CD14-positive monocyte (primary cell): ENCODE measurements around the gene CALY. TPM values are rescaled to one million over a fixed set of nuclear protein-coding genes. Genes with fewer than 3 reads are reported as not detected.
A peak's percentile ranks its signal among the peaks of the same experiment; 100 is the strongest.

Experiments used
- DNase-seq, 3 donors: peaks; one replicate each; pipeline ENCODE4 v3.0.0-alpha.2; 2011 to 2022
- H2AFZ ChIP-seq: 2 replicates; pipeline ENCODE4 v1.6.0; 2012; ENCODE audit warnings: mild to moderate bottlenecking, low read depth, low read length, inconsistent platforms; ENCODE audit not compliant: insufficient read depth, poor library complexity, severe bottlenecking
- H3K27ac ChIP-seq, 2 donors: 1 replicate in 1 of 2; 2 replicates in 1 of 2; pipeline ENCODE4 v1.5.1; 2012 to 2013; ENCODE audit warnings: low read length in 2 of 2, control low read depth in 1 of 2, inconsistent platforms in 1 of 2, low read depth in 1 of 2, mild to moderate bottlenecking in 1 of 2
- H3K27me3 ChIP-seq, 2 donors: one replicate each; pipeline versions ENCODE4 v1.6.0 to v1.6.1; 2011 to 2013; ENCODE audit warnings: low read length in 2 of 2; ENCODE audit not compliant: control insufficient read depth in 2 of 2, insufficient read depth in 2 of 2
- H3K36me3 ChIP-seq, 2 donors: replicated peaks in 1 of 2; 1 replicate in 1 of 2; 2 replicates in 1 of 2; pipeline versions ENCODE4 v1.5.1 to v1.6.1; 2012 to 2013; ENCODE audit warnings: low read length in 2 of 2, control low read depth in 1 of 2, inconsistent platforms in 1 of 2, mild to moderate bottlenecking in 1 of 2; ENCODE audit not compliant: insufficient read depth in 2 of 2, control insufficient read depth in 1 of 2
- H3K4me1 ChIP-seq, 2 donors: 1 replicate in 1 of 2; 2 replicates in 1 of 2; pipeline versions ENCODE4 v1.5.1 to v1.6.1; 2012 to 2013; ENCODE audit warnings: low read length in 2 of 2, control low read depth in 1 of 2, inconsistent platforms in 1 of 2, mild to moderate bottlenecking in 1 of 2, moderate library complexity in 1 of 2; ENCODE audit not compliant: insufficient read depth in 2 of 2, control insufficient read depth in 1 of 2
- H3K4me2 ChIP-seq: replicated peaks from 2 replicates; pipeline ENCODE3; 2012; ENCODE audit warnings: low read length, moderate library complexity, mild to moderate bottlenecking; ENCODE audit not compliant: poor library complexity, severe bottlenecking; ENCODE audit errors: extremely low read depth
- H3K4me3 ChIP-seq, 3 experiments: fragments of 200-600 bp in 1 of 3; sonication (generic) in 1 of 3; replicated peaks in 1 of 3; 1 replicate in 2 of 3; 2 replicates in 1 of 3; pipeline ENCODE4 v1.5.1; 2011 to 2013; ENCODE audit warnings: low read length in 3 of 3, mild to moderate bottlenecking in 3 of 3, control low read depth in 2 of 3, low read depth in 2 of 3, inconsistent platforms in 1 of 3, moderate library complexity in 1 of 3
- H3K79me2 ChIP-seq: 2 replicates; pipeline ENCODE4 v1.6.0; 2012; ENCODE audit warnings: mild to moderate bottlenecking, control low read depth, inconsistent platforms, low read length, moderate library complexity; ENCODE audit not compliant: insufficient read depth
- H3K9ac ChIP-seq: 2 replicates; pipeline ENCODE4 v1.6.0; 2017; ENCODE audit warnings: low read length, mild to moderate bottlenecking; ENCODE audit not compliant: insufficient read depth, poor library complexity, severe bottlenecking
- H3K9me3 ChIP-seq, 2 donors: replicated peaks in 1 of 2; 1 replicate in 1 of 2; 2 replicates in 1 of 2; pipeline versions ENCODE4 v1.5.1 to v1.6.1; 2012 to 2013; ENCODE audit warnings: low read length in 2 of 2, control low read depth in 1 of 2; ENCODE audit not compliant: control insufficient read depth in 1 of 2, insufficient read depth in 1 of 2
- H4K20me1 ChIP-seq: 2 replicates; pipeline ENCODE4 v1.6.0; 2012; ENCODE audit warnings: mild to moderate bottlenecking, low read length, control low read depth, moderate library complexity; ENCODE audit not compliant: insufficient read depth
- H3K27ac Mint-ChIP-seq, 7 donors: one replicate each; pipeline ENCODE4 v1.8.0; 2020; ENCODE audit warnings: mild to moderate bottlenecking in 7 of 7, mixed read lengths in 7 of 7, moderate library complexity in 6 of 7, inconsistent platforms in 2 of 7
- H3K27me3 Mint-ChIP-seq, 3 donors: one replicate each; pipeline ENCODE4 v1.8.0; 2021 to 2022; ENCODE audit warnings: low read depth in 3 of 3, mild to moderate bottlenecking in 3 of 3, mixed read lengths in 3 of 3, moderate library complexity in 3 of 3, inconsistent platforms in 1 of 3
- H3K36me3 Mint-ChIP-seq, 2 donors: one replicate each; pipeline ENCODE4 v1.8.0; 2020; ENCODE audit warnings: mixed read lengths in 2 of 2, inconsistent platforms in 1 of 2, mild to moderate bottlenecking in 1 of 2
- H3K4me1 Mint-ChIP-seq: one replicate; pipeline ENCODE4 v1.8.0; 2020; ENCODE audit warnings: mild to moderate bottlenecking, mixed read lengths
- H3K4me3 Mint-ChIP-seq, 2 donors: one replicate each; pipeline ENCODE4 v1.8.0; 2020; ENCODE audit warnings: mild to moderate bottlenecking in 2 of 2, mixed read lengths in 2 of 2, moderate library complexity in 1 of 2
- H3K9me3 Mint-ChIP-seq, 7 donors: one replicate each; pipeline ENCODE4 v1.8.0; 2020 to 2022; ENCODE audit warnings: mixed read lengths in 7 of 7, mild to moderate bottlenecking in 6 of 7, moderate library complexity in 6 of 7, inconsistent platforms in 2 of 7
- WGBS: methylation state at CpG from one replicate; pipeline ENCODE4 v1.1.5; 2013; ENCODE audit warnings: missing lambda C conversion rate; ENCODE audit not compliant: insufficient coverage; 5-methylcytosine and 5-hydroxymethylcytosine counted together
- intact Hi-C, 2 donors: fragments of 100-400 bp; cut with micrococcal nuclease; formaldehyde crosslinking; loops; one replicate each; pipeline versions ENCODE4 v1.15.0 to v1.15.1; 2023
- polyA plus RNA-seq, 3 donors: library from polyadenylated mRNA; depleted of rRNA in 1 of 3; unstranded in 2 of 3; stranded (reverse) in 1 of 3; fragments of 300-500 nt in 2 of 3; fragments of >200 nt in 1 of 3; fragmentation: Illumina TruSeq in 2 of 3; gene quantifications; 1 replicate in 2 of 3; 2 replicates in 1 of 3; pipeline ENCODE4 v1.2.3, GENCODE V29; 2012 to 2021
- TF ChIP-seq, protein P1 (sequence below): fragments of 200-600 bp; IDR thresholded peaks from one replicate; pipeline ENCODE4 v1.8.0; 2022; ENCODE audit warnings: antibody characterized with exemption, mild to moderate bottlenecking

CALY gene
- polyA plus RNA-seq, 3 donors, result not detected

- WGBS, result 98% methylated on average over 10 of the region's 10 CpGs
- Mint-ChIP-seq H3K36me3 (peaks cover 42 to 49% of the 10 kb centered on the region in 2 donors), H3K4me3 (no peak overlapping the region), H3K4me1 (peaks cover 20% of the 10 kb centered on the region), H3K9me3 (peaks cover 0 to 7% (median 6%) of the 10 kb centered on the region in 7 donors), H3K27ac (peak overlapping the region in 2 of 7 donors; percentile 26 to 82), H3K27me3 (peaks cover 5 to 9% (median 7%) of the 10 kb centered on the region in 3 donors)
- Histone ChIP-seq H3K36me3 (peaks cover 25 to 40% of the 10 kb centered on the region in 2 donors), H3K27me3 (no peaks in the 10 kb centered on the region), H3K4me1 (peaks cover 21 to 23% of the 10 kb centered on the region in 2 donors), H3K4me3 (no peak overlapping the region), H3K79me2 (peaks cover 27% of the 10 kb centered on the region), H4K20me1 (peaks cover 13% of the 10 kb centered on the region), H3K9me3 (no peaks in the 10 kb centered on the region), H3K27ac (no peak overlapping the region), H3K4me2 (no peak overlapping the region), H2AFZ (no peak overlapping the region), H3K9ac (no peak overlapping the region)
- intact Hi-C loops, result no loop called here
- TF ChIP-seq, protein P1, sequence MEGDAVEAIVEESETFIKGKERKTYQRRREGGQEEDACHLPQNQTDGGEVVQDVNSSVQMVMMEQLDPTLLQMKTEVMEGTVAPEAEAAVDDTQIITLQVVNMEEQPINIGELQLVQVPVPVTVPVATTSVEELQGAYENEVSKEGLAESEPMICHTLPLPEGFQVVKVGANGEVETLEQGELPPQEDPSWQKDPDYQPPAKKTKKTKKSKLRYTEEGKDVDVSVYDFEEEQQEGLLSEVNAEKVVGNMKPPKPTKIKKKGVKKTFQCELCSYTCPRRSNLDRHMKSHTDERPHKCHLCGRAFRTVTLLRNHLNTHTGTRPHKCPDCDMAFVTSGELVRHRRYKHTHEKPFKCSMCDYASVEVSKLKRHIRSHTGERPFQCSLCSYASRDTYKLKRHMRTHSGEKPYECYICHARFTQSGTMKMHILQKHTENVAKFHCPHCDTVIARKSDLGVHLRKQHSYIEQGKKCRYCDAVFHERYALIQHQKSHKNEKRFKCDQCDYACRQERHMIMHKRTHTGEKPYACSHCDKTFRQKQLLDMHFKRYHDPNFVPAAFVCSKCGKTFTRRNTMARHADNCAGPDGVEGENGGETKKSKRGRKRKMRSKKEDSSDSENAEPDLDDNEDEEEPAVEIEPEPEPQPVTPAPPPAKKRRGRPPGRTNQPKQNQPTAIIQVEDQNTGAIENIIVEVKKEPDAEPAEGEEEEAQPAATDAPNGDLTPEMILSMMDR, result no peak
- DNase-seq, result no peak
Measured at GRCh38 chr10:133311570-133311969, 25.1 kb downstream of the CALY start.

DNA sequence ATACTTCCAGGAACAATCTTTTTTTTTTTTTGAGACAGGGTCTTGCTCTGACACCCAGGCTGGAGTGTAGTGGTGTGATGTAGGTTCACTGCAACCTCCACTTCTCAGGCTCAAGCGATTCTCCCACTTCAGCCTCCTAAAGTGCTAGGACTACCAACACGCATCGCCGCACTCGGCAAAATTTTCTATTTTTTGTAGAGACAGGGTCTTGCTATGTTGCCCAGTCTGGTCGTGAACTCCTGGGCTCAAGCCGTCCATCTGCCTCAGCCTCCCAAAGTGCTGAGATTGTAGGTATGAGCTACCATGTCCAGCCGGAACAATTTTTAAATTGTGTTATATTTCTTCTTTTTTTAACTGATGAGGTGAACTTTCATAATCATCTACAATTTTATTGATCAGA lies 25.9 kb downstream of the CALY start:
- Mint-ChIP-seq H3K27me3 (peaks cover 2 to 7% (median 7%) of the 10 kb centered on the region in 3 donors), H3K36me3 (peaks cover 42 to 49% of the 10 kb centered on the region in 2 donors), H3K9me3 (peaks cover 0 to 3% (median 2%) of the 10 kb centered on the region in 7 donors), H3K4me3 (no peak overlapping the region), H3K4me1 (peaks cover 28% of the 10 kb centered on the region), H3K27ac (peak overlapping the region in 2 of 7 donors; percentile 30 to 50)
- Histone ChIP-seq H3K4me3 (no peak overlapping the region), H4K20me1 (peaks cover 13% of the 10 kb centered on the region), H3K27me3 (no peaks in the 10 kb centered on the region), H3K9ac (no peak overlapping the region), H3K4me2 (no peak overlapping the region), H3K9me3 (no peaks in the 10 kb centered on the region), H3K27ac (no peak overlapping the region), H2AFZ (no peak overlapping the region), H3K4me1 (peaks cover 29 to 31% of the 10 kb centered on the region in 2 donors), H3K79me2 (peaks cover 31% of the 10 kb centered on the region), H3K36me3 (peaks cover 25 to 40% of the 10 kb centered on the region in 2 donors)
- TF ChIP-seq, protein P1, result no peak
- intact Hi-C loops, result no loop called here
- 95% methylated on average over 4 of the region's 8 CpGs for WGBS
- no peak for DNase-seq
